Thyroid gland (tissue), 4 donors: ENCODE results near the gene NOP53.

ENCODE experiments used
- CTCF ChIP-seq, 6 experiments: fragments of 200-600 bp in 3 of 6; fragments of 450-650 bp in 3 of 6; sonication (generic) in 3 of 6; IDR thresholded peaks; one replicate each; pipeline ENCODE4 v1.5.1; 2016 to 2019; ENCODE audit warnings: antibody characterized with exemption in 6 of 6, mild to moderate bottlenecking in 2 of 6, inconsistent platforms in 1 of 6, moderate library complexity in 1 of 6
- POLR2A ChIP-seq, 2 donors: fragments of 450-650 bp; IDR thresholded peaks; one replicate each; pipeline ENCODE4 v1.6.1; 2017; ENCODE audit warnings: antibody characterized with exemption in 2 of 2, mild to moderate bottlenecking in 2 of 2, moderate library complexity in 1 of 2

DNA sequence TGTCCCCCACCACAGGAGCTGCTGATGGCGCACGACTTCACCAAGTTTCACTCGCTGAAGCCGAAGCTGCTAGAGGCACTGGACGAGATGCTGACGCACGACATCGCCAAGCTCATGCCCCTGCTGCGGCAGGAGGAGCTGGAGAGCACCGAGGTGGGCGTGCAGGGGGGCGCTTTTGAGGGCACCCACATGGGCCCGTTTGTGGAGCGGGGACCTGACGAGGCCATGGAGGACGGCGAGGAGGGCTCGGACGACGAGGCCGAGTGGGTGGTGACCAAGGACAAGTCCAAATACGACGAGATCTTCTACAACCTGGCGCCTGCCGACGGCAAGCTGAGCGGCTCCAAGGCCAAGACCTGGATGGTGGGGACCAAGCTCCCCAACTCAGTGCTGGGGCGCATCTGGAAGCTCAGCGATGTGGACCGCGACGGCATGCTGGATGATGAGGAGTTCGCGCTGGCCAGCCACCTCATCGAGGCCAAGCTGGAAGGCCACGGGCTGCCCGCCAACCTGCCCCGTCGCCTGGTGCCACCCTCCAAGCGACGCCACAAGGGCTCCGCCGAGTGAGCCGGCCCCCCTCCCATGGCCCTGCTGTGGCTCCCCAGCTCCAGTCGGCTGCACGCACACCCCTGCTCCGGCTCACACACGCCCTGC lies 4.4 kb upstream of the NOP53 start:
- TF ChIP-seq CTCF (IDR thresholded peaks at IDR 0.05): no peak
- TF ChIP-seq POLR2A (IDR thresholded peaks at IDR 0.05): no peak
